ENCODE results near the gene GGCT.

The GGCT gene

DNA sequence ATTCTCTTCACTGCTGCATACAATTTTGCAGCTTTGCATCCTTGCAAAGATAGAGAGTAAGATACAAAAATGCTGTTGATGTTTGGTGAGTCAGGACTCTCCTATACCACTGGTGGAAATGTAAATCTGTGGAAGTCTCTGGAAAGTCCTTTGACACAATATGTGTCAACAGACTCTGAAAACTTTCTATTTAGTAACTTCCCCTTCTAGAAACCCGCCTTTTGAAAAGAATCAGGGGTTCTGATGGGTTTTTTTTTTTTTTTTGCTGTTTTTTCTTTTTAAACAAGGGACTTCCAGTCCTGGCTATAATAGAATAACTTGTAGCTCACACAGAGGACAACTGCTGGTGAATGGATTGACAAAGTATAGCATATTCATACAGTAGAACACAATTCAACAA lies 42.5 kb downstream of the GGCT start:
- Histone ChIP-seq H4K20me1 (ENCODE audit: insufficient read depth, low read length, poor library complexity, severe bottlenecking) (no peaks in the 10 kb centered on the region), H3K27me3 (ENCODE audit: insufficient read depth, low read length, poor library complexity, severe bottlenecking) (no peaks in the 10 kb centered on the region), H3K9me2 (replicated peaks; ENCODE audit: low read depth, low read length) (no peaks in the 10 kb centered on the region), H3K9me3 (ENCODE audit: insufficient read depth, low read depth, low read length) (no peaks in the 10 kb centered on the region), H3F3A (ENCODE audit: low read depth) (0 out of 2 replicates have a peak, but pooled peaks cover 3% of the 10 kb centered on the region), H3K4me1 (ENCODE audit: insufficient read depth, low read length, poor library complexity, severe bottlenecking) (peaks cover 37% of the 10 kb centered on the region), H3K79me2 (ENCODE audit: insufficient read depth, low read length) (peaks cover 7% of the 10 kb centered on the region), H3K36me3 (ENCODE audit: insufficient read depth, low read length) (no peaks in the 10 kb centered on the region), H2AFZ (ENCODE audit: low read length) (no peak overlapping the region), H3K9ac (ENCODE audit: low read depth, low read length, poor library complexity, severe bottlenecking) (no peak overlapping the region), H3K4me3 (ENCODE audit: low read length, poor library complexity, severe bottlenecking) (no peak overlapping the region), H3K4me2 (ENCODE audit: low read depth, low read length, poor library complexity, severe bottlenecking) (no peak overlapping the region)
- no peak for TF ChIP-seq EZH2phosphoT487 (IDR thresholded peaks at IDR 0.05; ENCODE audit: borderline replicate concordance)
- TF ChIP-seq, protein P1, sequence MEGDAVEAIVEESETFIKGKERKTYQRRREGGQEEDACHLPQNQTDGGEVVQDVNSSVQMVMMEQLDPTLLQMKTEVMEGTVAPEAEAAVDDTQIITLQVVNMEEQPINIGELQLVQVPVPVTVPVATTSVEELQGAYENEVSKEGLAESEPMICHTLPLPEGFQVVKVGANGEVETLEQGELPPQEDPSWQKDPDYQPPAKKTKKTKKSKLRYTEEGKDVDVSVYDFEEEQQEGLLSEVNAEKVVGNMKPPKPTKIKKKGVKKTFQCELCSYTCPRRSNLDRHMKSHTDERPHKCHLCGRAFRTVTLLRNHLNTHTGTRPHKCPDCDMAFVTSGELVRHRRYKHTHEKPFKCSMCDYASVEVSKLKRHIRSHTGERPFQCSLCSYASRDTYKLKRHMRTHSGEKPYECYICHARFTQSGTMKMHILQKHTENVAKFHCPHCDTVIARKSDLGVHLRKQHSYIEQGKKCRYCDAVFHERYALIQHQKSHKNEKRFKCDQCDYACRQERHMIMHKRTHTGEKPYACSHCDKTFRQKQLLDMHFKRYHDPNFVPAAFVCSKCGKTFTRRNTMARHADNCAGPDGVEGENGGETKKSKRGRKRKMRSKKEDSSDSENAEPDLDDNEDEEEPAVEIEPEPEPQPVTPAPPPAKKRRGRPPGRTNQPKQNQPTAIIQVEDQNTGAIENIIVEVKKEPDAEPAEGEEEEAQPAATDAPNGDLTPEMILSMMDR (conservative IDR thresholded peaks at IDR 0.05; ENCODE audit: low read length): no peak

DNA sequence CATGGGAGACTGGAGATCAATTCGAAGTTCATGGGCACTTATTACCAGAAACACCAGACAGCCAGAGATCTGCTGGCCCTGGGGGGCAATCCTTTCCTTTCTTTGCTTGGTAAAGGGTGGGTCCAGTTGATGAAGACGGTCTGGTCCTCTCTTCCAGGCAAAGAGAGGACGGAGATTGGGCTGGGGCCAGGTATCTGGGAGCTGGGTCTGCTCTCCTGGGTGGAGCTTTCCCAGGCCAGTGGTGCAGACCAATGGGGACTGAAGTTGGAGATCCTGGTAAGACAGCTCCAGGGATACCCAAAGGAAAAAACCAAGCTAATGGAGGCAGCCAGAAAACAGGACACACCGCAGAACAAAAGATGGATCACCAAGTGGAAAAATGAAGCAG lies 44.4 kb downstream of the GGCT start:
- Histone ChIP-seq H3K27me3 (ENCODE audit: insufficient read depth, low read length, poor library complexity, severe bottlenecking) (no peaks in the 10 kb centered on the region), H3K9me3 (ENCODE audit: insufficient read depth, low read depth, low read length) (no peaks in the 10 kb centered on the region), H3K9ac (ENCODE audit: low read depth, low read length, poor library complexity, severe bottlenecking) (no peak overlapping the region), H3K4me2 (ENCODE audit: low read depth, low read length, poor library complexity, severe bottlenecking) (no peak overlapping the region), H4K20me1 (ENCODE audit: insufficient read depth, low read length, poor library complexity, severe bottlenecking) (no peaks in the 10 kb centered on the region), H3K9me2 (replicated peaks; ENCODE audit: low read depth, low read length) (no peaks in the 10 kb centered on the region), H3K4me3 (ENCODE audit: low read length, poor library complexity, severe bottlenecking) (no peak overlapping the region), H2AFZ (ENCODE audit: low read length) (no peak overlapping the region), H3K79me2 (ENCODE audit: insufficient read depth, low read length) (peaks cover 7% of the 10 kb centered on the region), H3K4me1 (ENCODE audit: insufficient read depth, low read length, poor library complexity, severe bottlenecking) (peaks cover 19% of the 10 kb centered on the region), H3K36me3 (ENCODE audit: insufficient read depth, low read length) (peaks cover 15% of the 10 kb centered on the region; the same call in 1 of the 2 replicates), H3F3A (ENCODE audit: low read depth) (0 out of 2 replicates have a peak, but pooled peaks cover 3% of the 10 kb centered on the region)
- TF ChIP-seq, protein P1 (conservative IDR thresholded peaks at IDR 0.05; ENCODE audit: low read length): no peak
- no peak for TF ChIP-seq EZH2phosphoT487 (IDR thresholded peaks at IDR 0.05; ENCODE audit: borderline replicate concordance)

DNA sequence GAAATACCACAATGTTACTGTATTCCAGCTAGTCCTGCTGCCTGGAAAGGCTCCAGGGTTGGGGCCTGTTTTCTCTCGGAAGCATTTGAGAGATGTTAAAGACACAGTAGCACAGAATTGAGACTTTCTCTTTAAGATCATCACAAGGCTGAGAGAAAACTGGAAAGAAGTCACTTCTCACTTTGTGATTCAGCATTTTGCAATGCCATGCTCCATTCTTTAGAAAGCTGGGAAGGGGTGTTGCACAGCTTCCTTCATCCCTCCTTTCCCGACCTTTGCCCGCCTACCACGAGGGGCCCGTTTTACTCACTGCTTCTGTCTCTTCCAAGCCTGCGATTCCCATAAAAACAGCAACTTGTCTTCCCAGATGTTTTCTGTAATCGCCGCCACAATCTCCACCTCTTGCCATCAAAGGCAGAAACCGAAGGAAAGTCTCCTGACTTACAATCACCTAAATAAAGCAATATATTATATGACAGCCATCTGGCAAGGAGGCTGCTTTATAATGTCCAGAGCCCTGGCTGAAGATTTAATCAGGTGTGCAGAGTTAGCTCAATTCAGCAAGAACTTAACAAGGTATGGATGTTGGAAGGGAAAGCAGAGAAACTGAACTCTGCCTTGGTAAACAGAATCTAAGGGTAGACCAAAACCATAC lies 44.9 kb downstream of the GGCT start:
- Histone ChIP-seq H3K36me3 (ENCODE audit: insufficient read depth, low read length) (peaks cover 17% of the 10 kb centered on the region; the same call in 1 of the 2 replicates), H3K9ac (ENCODE audit: low read depth, low read length, poor library complexity, severe bottlenecking) (no peak overlapping the region), H4K20me1 (ENCODE audit: insufficient read depth, low read length, poor library complexity, severe bottlenecking) (no peaks in the 10 kb centered on the region), H2AFZ (ENCODE audit: low read length) (no peak overlapping the region), H3K9me2 (replicated peaks; ENCODE audit: low read depth, low read length) (no peaks in the 10 kb centered on the region), H3F3A (ENCODE audit: low read depth) (0 out of 2 replicates have a peak, but pooled peaks cover 3% of the 10 kb centered on the region), H3K4me3 (ENCODE audit: low read length, poor library complexity, severe bottlenecking) (no peak overlapping the region), H3K4me2 (ENCODE audit: low read depth, low read length, poor library complexity, severe bottlenecking) (no peak overlapping the region), H3K4me1 (ENCODE audit: insufficient read depth, low read length, poor library complexity, severe bottlenecking) (peaks cover 13% of the 10 kb centered on the region), H3K79me2 (ENCODE audit: insufficient read depth, low read length) (peaks cover 5% of the 10 kb centered on the region), H3K9me3 (ENCODE audit: insufficient read depth, low read depth, low read length) (no peaks in the 10 kb centered on the region), H3K27me3 (ENCODE audit: insufficient read depth, low read length, poor library complexity, severe bottlenecking) (no peaks in the 10 kb centered on the region)
- TF ChIP-seq EZH2phosphoT487 (IDR thresholded peaks at IDR 0.05; ENCODE audit: borderline replicate concordance): no peak
- TF ChIP-seq, protein P1 (conservative IDR thresholded peaks at IDR 0.05; ENCODE audit: low read length): no peak

Data from Loucy (cell line).